ENCODE results near the gene C1QTNF6. TPM values are rescaled to one million over a fixed set of nuclear protein-coding genes. Genes with fewer than 3 reads are reported as not detected.
"Not testable (repeated sequence)": the region's sequence is repeated elsewhere in the genome, so short reads cannot be mapped to it uniquely, and the experiment has no call there.

C1QTNF6 gene
- total and polyA plus RNA-seq, 2 experiments from 2014 or later, result 1.7 to 2.3 TPM

- Histone ChIP-seq H3K36me3 (ENCODE audit: insufficient read depth) (no peaks in the 10 kb centered on the region), H3K4me2 (no peak overlapping the region), H3K9me2 (ENCODE audit: insufficient read depth) (no peaks in the 10 kb centered on the region), H3K4me3 (no peak overlapping the region), H3K79me2 (replicated peaks; ENCODE audit: insufficient read depth) (no peaks in the 10 kb centered on the region), H3K4me1 (ENCODE audit: insufficient read depth) (no peaks in the 10 kb centered on the region), H3K27me3 (ENCODE audit: insufficient read depth) (no peaks in the 10 kb centered on the region), H2AFZ (no peak overlapping the region), H3K27ac (ENCODE audit: low read depth) (no peak overlapping the region), H3F3A (replicated peaks; ENCODE audit: low read depth) (no peaks in the 10 kb centered on the region), H4K20me1 (replicated peaks; ENCODE audit: insufficient read depth) (no peaks in the 10 kb centered on the region)
- peaks cover 18% of the 10 kb centered on the region for H3K27me3 Mint-ChIP-seq (ENCODE audit: insufficient read depth, low read depth, poor library complexity)
- DNase-seq (ENCODE audit: low spot score) (no peak), ATAC-seq (no peak)
- no peaks in the 10 kb centered on the region for H3K36me3 Mint-ChIP-seq (ENCODE audit: low read depth)
- H3K4me1 Mint-ChIP-seq, result peaks cover 12% of the 10 kb centered on the region
- no peak overlapping the region for H3K4me3 Mint-ChIP-seq
- TF ChIP-seq ZNF462 (CRISPR knock-in tag; IDR thresholded peaks at IDR 0.05), result no peak
- no peak for TF ChIP-seq NANOG (IDR thresholded peaks at IDR 0.05; ENCODE audit: borderline replicate concordance)
- no peak for TF ChIP-seq STAT1 (IDR thresholded peaks at IDR 0.05; ENCODE audit: unreplicated experiment)
- TF ChIP-seq ZNF114 (CRISPR knock-in tag; IDR thresholded peaks at IDR 0.05), result no peak
- no peak for TF ChIP-seq JUNB (IDR thresholded peaks at IDR 0.05; ENCODE audit: unreplicated experiment)
- TF ChIP-seq CTCF (conservative IDR thresholded peaks at IDR 0.05; ENCODE audit: low read depth in 2 of 2), result no peak
- H3K9me3 Mint-ChIP-seq, result no peaks in the 10 kb centered on the region
- no peak overlapping the region; the same call in 1 of the 2 replicates for H3K27ac Mint-ChIP-seq
Observed at GRCh38 chr22:37233751-37234631, 45.9 kb upstream of the C1QTNF6 start.

- H3K27me3 Mint-ChIP-seq (ENCODE audit: insufficient read depth, low read depth, poor library complexity), result peaks cover 17% of the 10 kb centered on the region
- H3K9me2 ChIP-seq (ENCODE audit: insufficient read depth); H3K4me1 ChIP-seq (ENCODE audit: insufficient read depth); H3K9me3 Mint-ChIP-seq; H3K4me3 ChIP-seq; H3K4me2 ChIP-seq; H3K27ac Mint-ChIP-seq; H3K36me3 ChIP-seq (ENCODE audit: insufficient read depth); DNase-seq (ENCODE audit: low spot score); H3K4me3 Mint-ChIP-seq; ATAC-seq; H3K4me1 Mint-ChIP-seq; H3K79me2 ChIP-seq (replicated peaks; ENCODE audit: insufficient read depth); H4K20me1 ChIP-seq (replicated peaks; ENCODE audit: insufficient read depth); H3K27ac ChIP-seq (ENCODE audit: low read depth); H3F3A ChIP-seq (replicated peaks; ENCODE audit: low read depth); H2AFZ ChIP-seq; H3K36me3 Mint-ChIP-seq (ENCODE audit: low read depth); H3K27me3 ChIP-seq (ENCODE audit: insufficient read depth): not testable (repeated sequence)
Observed at GRCh38 chr22:37233371-37233750, 45.3 kb upstream of the C1QTNF6 start.
